HG02759 (cell line): ENCODE measurements around the gene NPAS3.

ENCODE experiments used
- ATAC-seq: cut with Tn5 transposase; IDR thresholded peaks from one replicate; pipeline ENCODE4 v1.9.1; 2021; ENCODE audit warnings: mild to moderate bottlenecking, moderate library complexity; ENCODE audit not compliant: unreplicated experiment

Gene NPAS3

GRCh38 chr14:33163109-33163508 is 224.4 kb downstream of the NPAS3 start:
- no peak for ATAC-seq

- no peak for ATAC-seq
These were observed 224.9 kb downstream of the NPAS3 start for GRCh38 chr14:33163600-33163999.

- no peak for ATAC-seq
These were observed 226.7 kb downstream of the NPAS3 start for GRCh38 chr14:33165144-33165925.

- no peak for ATAC-seq
These were observed 227.2 kb downstream of the NPAS3 start for GRCh38 chr14:33165926-33166289.

GRCh38 chr14:33175951-33176350 is 237.3 kb downstream of the NPAS3 start:
- ATAC-seq: no peak

- ATAC-seq: no peak
These were observed 245.9 kb downstream of the NPAS3 start for GRCh38 chr14:33184587-33184986.

- no peak for ATAC-seq
These were observed 248.0 kb downstream of the NPAS3 start for GRCh38 chr14:33186656-33187055.

- no peak for ATAC-seq
These were observed 250.2 kb downstream of the NPAS3 start for GRCh38 chr14:33188880-33189279.

- no peak for ATAC-seq
These were observed 253.2 kb downstream of the NPAS3 start for GRCh38 chr14:33191855-33192254.

- ATAC-seq: no peak
These were observed 255.9 kb downstream of the NPAS3 start for GRCh38 chr14:33194551-33194950.

- ATAC-seq: no peak
These were observed 260.0 kb downstream of the NPAS3 start for GRCh38 chr14:33198684-33199083.

GRCh38 chr14:33201116-33201515 is 262.4 kb downstream of the NPAS3 start:
- no peak for ATAC-seq

GRCh38 chr14:33206981-33207380 is 268.3 kb downstream of the NPAS3 start:
- no peak for ATAC-seq

- ATAC-seq: no peak
These were observed 268.9 kb downstream of the NPAS3 start for GRCh38 chr14:33207467-33208017.

GRCh38 chr14:33210311-33210710 is 271.6 kb downstream of the NPAS3 start:
- no peak for ATAC-seq

GRCh38 chr14:33218026-33218425 is 279.3 kb downstream of the NPAS3 start:
- no peak for ATAC-seq

- no peak for ATAC-seq
These were observed 281.3 kb downstream of the NPAS3 start for GRCh38 chr14:33219957-33220356.

GRCh38 chr14:33229269-33229929 is 290.7 kb downstream of the NPAS3 start:
- no peak for ATAC-seq

GRCh38 chr14:33230021-33230420 is 291.3 kb downstream of the NPAS3 start:
- no peak for ATAC-seq

GRCh38 chr14:33232031-33232430 is 293.4 kb downstream of the NPAS3 start:
- no peak for ATAC-seq

- no peak for ATAC-seq
These were observed 298.5 kb downstream of the NPAS3 start for GRCh38 chr14:33237115-33237740.

- ATAC-seq: no peak
These were observed 300.8 kb downstream of the NPAS3 start for GRCh38 chr14:33239465-33239864.
